Measurements from ENCODE around the gene LRRC28.

LRRC28 gene

DNA sequence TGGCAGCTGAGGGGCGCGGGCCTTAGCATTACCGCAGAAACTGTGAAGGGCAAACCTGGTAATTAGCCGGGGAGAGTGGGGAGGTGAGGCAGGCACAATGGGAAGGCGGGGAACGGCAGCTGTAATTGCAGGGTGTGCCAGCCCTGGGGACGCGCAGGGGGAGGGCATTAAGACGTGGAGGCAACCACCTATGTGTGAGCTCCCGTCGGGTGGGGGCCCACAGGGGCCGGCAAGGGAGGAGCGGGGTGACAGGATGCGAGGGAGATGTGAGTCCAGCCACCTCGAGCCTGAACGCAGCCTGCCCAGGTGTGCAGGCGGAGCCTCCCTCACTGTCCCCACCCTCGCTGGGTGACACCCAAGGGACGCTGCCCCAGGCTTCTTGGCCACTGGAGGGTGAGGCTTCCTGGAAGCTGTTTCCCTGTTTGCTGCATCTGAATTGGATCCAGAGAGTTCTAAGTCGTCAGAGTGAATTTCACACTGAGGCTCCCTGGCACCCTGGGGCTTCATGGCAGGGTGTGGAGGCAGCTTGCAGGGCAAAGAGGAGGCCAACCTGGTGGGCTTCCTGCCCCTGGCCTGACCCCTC, 183.9 kb downstream of the LRRC28 start:
- DNase-seq (ENCODE audit: low read depth in 2 of 2) = no peak

DNA sequence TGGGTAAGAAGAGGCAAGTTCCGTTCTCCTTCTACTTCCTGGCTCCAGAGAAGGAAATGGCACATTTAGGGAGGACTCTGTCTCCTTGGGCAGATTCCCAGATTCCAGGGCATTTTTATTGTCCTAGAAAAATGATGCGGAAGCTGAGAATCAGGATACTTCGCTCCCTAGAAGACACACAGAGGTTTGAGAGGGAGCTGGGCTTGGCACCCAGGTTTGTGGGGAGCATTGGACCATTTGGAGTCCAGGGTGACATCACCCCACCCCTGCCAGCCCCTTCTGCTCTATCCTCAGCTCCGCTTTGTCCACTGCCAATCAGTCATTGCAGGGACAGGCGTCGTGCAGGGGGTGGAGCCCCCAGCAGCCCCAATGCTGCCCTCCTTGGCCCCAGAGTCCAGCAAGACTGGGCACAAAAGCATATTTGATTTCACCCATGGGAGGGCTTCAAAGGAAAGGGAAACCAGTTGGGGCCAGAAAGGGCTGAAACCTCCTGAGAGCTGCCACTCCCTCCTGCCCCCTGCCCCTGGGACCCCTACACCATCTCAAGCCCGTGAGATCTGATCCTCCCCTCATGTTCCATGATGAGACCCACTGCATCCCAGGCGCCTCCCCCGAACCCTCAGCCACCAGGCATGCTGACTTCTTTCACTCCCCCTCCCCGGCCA, 184.7 kb downstream of the LRRC28 start:
- no peak for DNase-seq (ENCODE audit: low read depth in 2 of 2)

DNA sequence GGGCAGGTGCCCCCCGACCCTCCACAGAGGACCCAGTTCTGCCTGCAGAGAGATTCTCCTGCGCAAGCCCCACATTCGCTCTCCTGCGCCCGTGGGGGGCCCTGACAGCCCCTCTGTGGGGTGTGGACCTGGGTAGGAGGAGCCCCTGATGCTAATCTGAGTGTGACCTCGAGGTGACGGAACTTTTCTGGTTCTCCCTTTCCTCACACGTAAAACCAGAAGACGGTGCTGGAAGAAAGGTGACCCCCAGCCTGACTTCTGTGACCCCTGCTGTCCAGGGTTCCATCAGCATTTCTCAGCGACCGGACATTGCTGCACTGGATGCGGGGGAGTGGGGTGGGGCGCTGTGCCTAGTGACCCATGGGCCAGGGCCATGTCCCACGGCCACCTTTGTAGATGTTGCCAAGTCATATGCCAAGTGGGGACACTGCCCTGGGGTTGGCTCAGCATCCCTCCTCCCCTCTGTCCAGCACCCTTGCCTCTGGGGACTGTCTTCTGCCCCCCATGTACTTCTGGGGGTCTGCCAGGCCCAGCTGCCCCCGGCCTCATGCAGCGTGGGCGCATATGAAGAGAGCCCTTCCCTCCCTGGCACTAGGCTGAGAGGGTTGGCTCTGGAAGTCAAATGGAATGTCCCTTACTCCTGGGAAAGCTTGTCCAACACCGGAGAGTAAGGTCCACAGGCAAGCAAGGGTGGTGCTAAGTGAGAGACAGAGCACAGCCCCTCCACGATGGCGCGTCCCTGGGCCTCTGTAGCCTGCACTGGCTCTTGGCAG, 185.4 kb downstream of the LRRC28 start:
- no peak for DNase-seq (ENCODE audit: low read depth in 2 of 2)

DNA sequence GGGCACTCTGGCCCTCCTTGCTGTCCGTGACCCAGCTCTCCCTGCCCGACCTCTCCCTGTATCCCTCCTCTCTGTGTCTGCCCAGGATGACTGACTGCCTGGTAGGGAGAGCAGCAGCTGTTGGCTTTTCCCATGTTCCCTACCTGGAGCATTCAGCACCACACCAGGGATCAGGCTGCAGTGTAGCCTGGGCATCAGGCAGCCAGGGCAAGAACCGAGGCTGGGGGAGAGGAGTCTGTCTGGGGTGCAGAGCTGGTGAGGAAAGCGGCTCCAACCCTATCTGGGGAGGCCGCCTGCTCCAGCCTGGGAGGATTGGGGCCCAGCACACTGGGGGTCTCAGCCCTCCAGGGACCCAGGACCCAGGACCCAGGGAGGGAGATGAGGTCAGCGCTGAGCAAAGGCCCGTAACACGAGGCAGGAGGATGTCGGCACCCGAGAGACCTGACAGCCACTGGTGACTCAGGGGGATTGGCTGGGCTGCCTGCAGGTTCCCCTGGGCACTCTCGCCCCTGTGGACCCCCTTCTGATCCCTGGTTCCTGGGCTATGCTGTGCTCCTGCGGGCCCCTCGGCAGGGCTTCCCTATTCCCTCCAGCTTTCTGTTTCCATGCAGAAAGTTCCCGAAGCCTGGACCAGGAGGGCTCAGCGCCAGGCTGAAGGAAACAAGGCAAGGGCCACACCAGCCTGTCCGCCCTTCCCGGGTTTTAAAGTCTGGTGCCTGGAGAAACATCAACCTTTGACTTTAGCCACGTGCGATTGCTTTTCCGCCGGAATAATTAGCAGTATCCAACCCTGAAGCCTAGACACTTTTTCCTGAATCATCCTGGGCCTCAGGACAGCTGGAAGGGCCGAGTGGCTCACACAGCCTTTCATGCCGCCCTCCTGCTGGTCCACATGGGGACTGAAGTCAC, 186.3 kb downstream of the LRRC28 start:
- no peak for DNase-seq (ENCODE audit: low read depth in 2 of 2)

DNA sequence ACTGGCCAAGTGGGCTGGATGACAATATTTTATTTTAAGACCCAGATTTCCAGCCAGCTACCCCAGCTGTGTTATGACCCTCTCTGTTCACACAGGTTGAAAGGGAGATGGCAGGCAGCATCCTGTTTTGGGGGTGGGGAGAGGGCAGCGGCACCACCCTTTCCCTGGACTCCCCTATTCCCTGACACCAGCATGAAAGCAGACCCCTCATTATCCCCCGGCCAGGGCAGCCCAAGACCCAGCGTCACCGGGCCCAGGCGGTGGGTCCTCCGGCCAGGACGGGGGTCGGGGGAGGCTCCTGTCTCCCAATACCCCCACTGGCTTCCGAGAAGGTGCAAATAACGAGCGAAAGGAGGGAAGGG, 186.9 kb downstream of the LRRC28 start:
- DNase-seq (ENCODE audit: low read depth in 2 of 2) = no peak

DNA sequence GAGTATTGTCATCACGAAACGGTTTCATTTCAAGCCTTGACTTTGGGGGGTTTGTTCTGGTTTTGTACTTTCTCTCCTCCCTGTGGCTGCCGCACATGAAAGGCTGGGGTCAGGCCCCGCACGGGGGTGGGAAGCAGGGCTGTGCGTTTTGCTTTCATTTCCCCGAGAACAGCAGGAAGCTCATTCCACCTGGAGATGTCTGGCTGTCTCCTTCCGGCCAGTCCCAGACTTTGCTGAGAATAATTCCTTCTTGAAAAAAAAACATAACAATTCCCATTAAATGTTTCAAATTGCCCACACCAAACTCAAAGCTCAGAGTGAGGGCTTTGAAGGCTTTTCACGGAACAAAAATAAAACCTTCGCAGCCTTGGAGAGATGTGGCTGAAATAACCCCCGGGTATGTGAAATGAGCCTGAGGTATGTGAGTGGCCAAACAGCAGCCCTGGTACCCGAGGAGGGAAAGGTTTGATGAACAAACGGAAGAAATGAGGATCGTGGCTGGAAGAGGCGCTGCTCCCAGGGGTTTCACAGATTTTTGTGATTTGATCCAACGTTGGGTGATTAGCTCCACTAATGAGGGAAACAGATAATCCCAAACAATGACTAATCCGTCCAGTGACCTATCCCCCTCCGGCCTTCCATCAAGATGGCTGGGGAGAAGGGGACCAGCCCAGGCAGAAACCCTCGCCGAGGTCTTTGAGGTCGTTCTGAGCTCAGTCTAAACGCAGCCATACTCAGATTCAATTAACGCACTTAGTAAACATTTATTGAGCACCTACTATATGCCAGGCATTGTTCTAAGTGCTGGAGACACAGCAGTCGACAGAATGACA, 187.6 kb downstream of the LRRC28 start:
- no peak for DNase-seq (ENCODE audit: low read depth in 2 of 2)

DNA sequence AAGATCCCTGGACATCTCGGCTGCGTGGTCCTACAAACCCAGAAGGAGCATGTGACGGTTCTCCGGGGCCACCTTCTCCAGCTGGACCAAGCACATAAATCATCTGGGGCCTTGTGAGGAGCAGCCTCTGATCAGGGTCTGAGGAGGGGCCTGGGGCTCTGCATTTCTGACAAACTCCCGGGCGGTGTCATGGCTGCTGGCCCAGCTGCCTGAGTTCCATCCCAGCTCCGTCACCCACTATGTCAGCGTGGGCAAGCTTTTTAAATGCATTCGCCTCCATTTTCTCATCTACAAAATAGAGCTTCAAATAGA, 188.2 kb downstream of the LRRC28 start:
- no peak for DNase-seq (ENCODE audit: low read depth in 2 of 2)

DNA sequence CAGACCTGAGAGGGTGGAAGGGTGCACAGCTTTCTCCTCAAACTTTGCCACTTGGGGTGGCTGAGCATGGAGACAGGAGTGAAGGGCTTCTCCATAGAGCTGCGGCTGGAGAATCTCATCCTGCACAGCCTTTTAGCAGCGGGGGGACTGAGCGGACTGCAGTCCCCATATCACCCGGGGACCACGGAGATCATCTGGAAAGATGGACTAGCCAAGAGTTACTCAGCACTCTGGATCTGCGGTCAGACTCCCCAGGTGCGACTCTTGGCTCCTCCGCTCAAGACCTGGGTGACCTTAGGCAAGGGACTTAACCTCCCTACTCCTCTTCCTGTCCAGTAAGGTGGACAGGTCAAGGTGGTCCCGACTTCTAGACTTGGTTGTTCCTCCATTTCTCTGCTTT, 188.7 kb downstream of the LRRC28 start:
- DNase-seq (ENCODE audit: low read depth in 2 of 2) = no peak
